HepG2 (cell line): Measurements from ENCODE around the gene TARBP2. TPM values are rescaled to one million over a fixed set of nuclear protein-coding genes. Genes with fewer than 3 reads are reported as not detected.

Experiments used
- AFF4 ChIP-seq: sonication (generic); formaldehyde crosslinking; IDR thresholded peaks from 2 replicates; pipeline ENCODE4 v1.4.0; 2020; ENCODE audit warnings: missing genetic modification reagents
- ARID4A ChIP-seq: sonication (generic); formaldehyde crosslinking; IDR thresholded peaks from 2 replicates; pipeline ENCODE4 v1.5.0; 2020; ENCODE audit warnings: mild to moderate bottlenecking, missing genetic modification reagents, borderline replicate concordance
- ARNTL ChIP-seq: sonication (generic); formaldehyde crosslinking; IDR thresholded peaks from 2 replicates; pipeline ENCODE4 v1.4.0; 2020; ENCODE audit warnings: mild to moderate bottlenecking, missing genetic modification reagents
- HDAC2 ChIP-seq: sonication (generic); formaldehyde crosslinking; IDR thresholded peaks from 2 replicates; pipeline ENCODE4 v1.4.0; 2020; ENCODE audit warnings: missing genetic modification reagents
- HNF1A ChIP-seq, 2 experiments: sonication (generic) in 1 of 2; formaldehyde crosslinking in 1 of 2; IDR thresholded peaks; 2 replicates each; pipeline versions ENCODE4 v1.4.0 to v1.6.1; 2016 to 2020; ENCODE audit warnings: borderline replicate concordance in 1 of 2, low read depth in 1 of 2, mild to moderate bottlenecking in 1 of 2, missing genetic modification reagents in 1 of 2
- PAF1 ChIP-seq: IDR thresholded peaks from 2 replicates; pipeline ENCODE4 v1.6.1; 2016; ENCODE audit warnings: missing genetic modification reagents, missing compliant biosample characterization
- POLR2AphosphoS2 ChIP-seq: IDR thresholded peaks from 2 replicates; pipeline ENCODE4 v1.6.1; 2011; ENCODE audit warnings: low read depth, low read length, improper control_type of control experiment
- POLR2G ChIP-seq: fragments of 200-400 bp; formaldehyde crosslinking; IDR thresholded peaks from 2 replicates; pipeline ENCODE4 v1.6.1; 2018; ENCODE audit warnings: mild to moderate bottlenecking, low read depth, low read length, moderate library complexity
- RARA ChIP-seq: IDR thresholded peaks from 2 replicates; pipeline ENCODE4 v1.6.1; 2016; ENCODE audit warnings: missing genetic modification reagents, missing compliant biosample characterization
- SNRNP70 ChIP-seq: fragments of 200-400 bp; formaldehyde crosslinking; IDR thresholded peaks from 2 replicates; pipeline ENCODE4 v1.6.1; 2017; ENCODE audit warnings: mild to moderate bottlenecking, low read depth, low read length, moderate library complexity
- SP4 ChIP-seq: sonication (generic); formaldehyde crosslinking; IDR thresholded peaks from 2 replicates; pipeline ENCODE4 v1.8.1; 2023; ENCODE audit warnings: mild to moderate bottlenecking, missing genetic modification reagents
- SSRP1 ChIP-seq: IDR thresholded peaks from 2 replicates; pipeline ENCODE4 v1.6.1; 2016; ENCODE audit warnings: control low read depth
- ZNF501 ChIP-seq: sonication (generic); formaldehyde crosslinking; IDR thresholded peaks from 2 replicates; pipeline ENCODE4 v1.5.1; 2020; ENCODE audit warnings: mild to moderate bottlenecking, moderate library complexity, missing genetic modification reagents
- ZNF703 ChIP-seq: sonication (generic); formaldehyde crosslinking; IDR thresholded peaks from 2 replicates; pipeline ENCODE4 v1.5.1; 2020; ENCODE audit warnings: missing genetic modification reagents, mild to moderate bottlenecking, moderate library complexity, borderline replicate concordance
- ZNF850 ChIP-seq: sonication (generic); formaldehyde crosslinking; conservative IDR thresholded peaks from 2 replicates; pipeline ENCODE4 v1.9.0; 2021; ENCODE audit warnings: mild to moderate bottlenecking, missing genetic modification reagents
- polyA plus RNA-seq, 8 experiments: library from polyadenylated mRNA; depleted of rRNA in 3 of 8; stranded (reverse) in 7 of 8; unstranded in 1 of 8; fragments of >200 nt; fragmentation: Illumina TruSeq in 4 of 8; extraction: Trizol in 4 of 8; gene quantifications; 2 replicates each; pipeline versions ENCODE4 v1.2.1 to v1.2.3, GENCODE V29; 2011 to 2016; ENCODE audit warnings: low read depth in 4 of 8, missing spikeins in 1 of 8, mixed read lengths in 1 of 8; ENCODE audit not compliant: insufficient read depth in 1 of 8
- total RNA-seq, 5 experiments: library from RNA; depleted of rRNA; stranded (reverse); fragments of >200 nt; fragmentation: Illumina TruSeq; extraction: Trizol; gene quantifications; 2 replicates each; pipeline ENCODE4 v1.2.3, GENCODE V29; 2016; ENCODE audit warnings: low read depth in 1 of 5

Gene TARBP2
- total and polyA plus RNA-seq, 2 of the 13 experiments (the other 11 are each of a cell fraction or from before 2014, with no cell fraction given) = 47.0 to 55.5 TPM

- TF ChIP-seq ARID4A (peak; percentile 57; the same call in 1 of the 2 replicates), ZNF850 (CRISPR knock-in tag) (0 out of 2 replicates have a peak, but pooled peaks have one; percentile 51), SSRP1 (CRISPR knock-in tag) (no peak), SP4 (CRISPR knock-in tag) (no peak), POLR2AphosphoS2 (no peak), POLR2G (peak; percentile 53), ARNTL (CRISPR knock-in tag) (0 out of 2 replicates have a peak, but pooled peaks have one; percentile 50), AFF4 (CRISPR knock-in tag) (no peak), SNRNP70 (no peak), HDAC2 (CRISPR knock-in tag) (0 out of 2 replicates have a peak, but pooled peaks have one; percentile 27), HNF1A (IDR thresholded peaks at IDR 0.05; ENCODE audit: low read depth) (no peak), HNF1A (CRISPR knock-in tag; IDR thresholded peaks at IDR 0.05; ENCODE audit: borderline replicate concordance) (0 out of 2 replicates have a peak, but pooled peaks have one; percentile 6), RARA (CRISPR knock-in tag) (0 out of 2 replicates have a peak, but pooled peaks have one; percentile 14), ZNF703 (CRISPR knock-in tag) (0 out of 2 replicates have a peak, but pooled peaks have one; percentile 44), PAF1 (CRISPR knock-in tag) (0 out of 2 replicates have a peak, but pooled peaks have one; percentile 63), ZNF501 (CRISPR knock-in tag) (no peak)
Measured at GRCh38 chr12:53452159-53453077, 48.7 kb upstream of the TARBP2 start (continued).
